NCI-H1417 treated with DMSO at 0.1 percent for 48 hours (cell line): ENCODE results near the gene RREB1.
"Not testable (repeated sequence)": the region's sequence is repeated elsewhere in the genome, so short reads cannot be mapped to it uniquely, and the experiment has no call there.

Experiments
- DNase-seq: peaks from one replicate; lab custom pipeline; 2025; lab: John Stamatoyannopoulos, UW

The RREB1 gene

DNA sequence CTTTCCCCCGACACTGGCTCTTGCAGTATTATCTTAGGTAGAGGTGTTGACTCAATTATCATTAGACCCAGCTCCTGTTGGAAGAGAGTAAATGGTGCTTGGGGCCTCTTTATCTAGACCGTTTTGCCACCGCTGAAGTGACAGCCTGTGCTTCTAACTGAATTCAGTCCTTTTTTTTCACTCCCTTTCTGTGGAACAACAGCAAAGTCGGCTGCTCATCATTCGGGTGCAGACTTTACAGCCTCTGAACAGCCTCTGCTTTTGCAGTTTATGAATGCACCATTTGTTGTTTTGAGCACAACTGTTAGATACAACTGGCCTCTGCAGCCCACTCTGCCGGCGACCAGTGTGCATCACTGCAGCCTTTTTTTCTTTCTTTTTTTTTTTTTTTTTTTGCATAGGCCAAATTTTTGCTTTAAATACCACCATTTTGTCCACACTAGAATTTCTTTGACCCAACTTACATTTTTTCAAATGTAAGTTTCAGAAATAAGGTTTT, 35.8 kb downstream of the RREB1 start:
- DNase-seq: no peak

DNA sequence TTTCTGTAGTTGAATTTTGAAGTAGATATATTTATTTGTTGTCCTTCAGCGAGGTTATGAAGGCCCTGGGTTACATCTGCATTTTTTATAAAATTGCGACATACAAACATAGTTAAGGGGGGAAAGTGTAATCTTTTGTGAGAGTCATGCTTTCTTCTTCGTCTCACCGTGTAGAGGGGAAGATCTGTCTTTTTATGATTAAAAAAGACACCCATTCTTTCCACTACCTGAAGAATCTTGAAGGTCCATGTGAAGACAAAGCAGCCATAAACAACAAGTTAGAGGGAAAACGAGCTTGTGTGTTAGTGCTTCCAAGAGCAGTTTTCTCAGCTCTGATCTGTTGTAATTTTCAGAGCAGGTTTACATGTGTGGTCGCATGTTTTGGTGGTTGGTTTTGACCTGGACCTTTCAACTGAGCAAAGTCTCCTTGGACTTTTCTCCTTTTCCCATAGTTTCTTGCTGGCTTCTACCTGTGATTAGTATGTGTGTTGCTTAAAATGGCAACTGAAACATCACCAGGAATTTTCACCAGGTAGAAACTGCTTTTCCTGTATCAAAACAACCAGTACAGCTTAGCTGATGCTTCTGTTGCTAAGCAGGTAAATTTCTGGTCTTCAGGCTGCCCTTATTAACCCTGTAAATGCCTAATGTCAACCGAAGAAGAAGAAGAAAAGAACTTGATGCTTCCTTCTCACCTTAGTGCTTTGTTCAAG, 37.3 kb downstream of the RREB1 start:
- DNase-seq: no peak

DNA sequence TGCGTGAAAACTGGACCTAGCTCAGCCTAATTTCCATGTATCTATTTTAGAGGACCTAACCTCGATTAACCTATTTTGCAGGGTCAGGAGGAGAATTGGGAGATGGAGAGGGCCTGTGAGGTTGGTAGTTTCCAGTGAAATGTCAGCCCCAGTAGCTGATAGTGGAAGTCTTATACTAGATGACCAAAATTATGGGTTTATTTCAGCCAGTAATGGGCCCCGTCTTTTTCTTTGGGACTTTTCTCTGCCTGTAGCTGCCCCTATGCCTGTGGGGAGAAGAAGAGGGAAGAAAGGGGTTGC, 37.8 kb downstream of the RREB1 start:
- DNase-seq: no peak

DNA sequence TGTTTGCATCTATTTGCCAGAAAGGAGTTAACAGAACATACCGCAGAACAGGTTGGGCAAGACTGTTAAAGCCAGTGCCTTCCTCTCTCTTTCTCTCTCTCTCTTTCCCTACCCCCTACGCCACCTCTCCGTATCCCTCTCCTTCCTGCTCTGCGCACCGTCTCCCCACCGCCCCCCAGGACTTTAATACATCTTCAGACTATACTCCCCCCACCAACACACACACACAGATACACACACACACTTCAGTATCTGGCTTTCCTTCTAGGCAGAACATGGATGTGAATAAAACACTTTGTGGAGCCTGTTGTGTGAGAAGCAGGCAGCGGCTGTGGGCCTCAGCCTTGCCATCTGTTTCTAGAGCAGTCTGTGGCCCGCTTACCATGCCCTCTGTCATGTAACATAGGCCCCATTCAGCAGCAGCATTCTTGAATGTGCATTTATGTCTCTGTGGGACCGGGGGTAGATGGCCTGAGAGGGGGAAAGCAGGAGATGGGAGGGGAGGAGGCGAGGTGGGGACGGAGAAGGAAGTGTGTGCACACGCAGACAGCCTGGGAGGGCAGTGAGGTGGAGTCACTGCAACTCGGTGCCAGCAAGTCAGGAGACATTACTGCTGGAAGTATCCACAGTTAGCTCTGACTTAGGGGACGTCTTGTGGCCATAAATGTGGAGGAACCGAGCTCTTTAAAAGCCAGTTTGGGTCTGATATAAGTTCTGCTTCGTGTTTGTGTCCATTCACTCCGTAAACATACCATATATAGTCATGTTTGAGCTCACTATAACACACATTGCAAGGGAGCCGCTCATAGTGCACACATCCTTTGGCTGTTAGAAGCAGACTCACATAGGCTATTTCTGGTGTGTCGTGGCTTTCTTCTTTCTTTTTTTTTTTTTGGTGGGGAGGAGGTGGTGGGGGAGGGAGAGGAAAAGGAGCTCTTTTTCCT, 38.4 kb downstream of the RREB1 start:
- no peak for DNase-seq

DNA sequence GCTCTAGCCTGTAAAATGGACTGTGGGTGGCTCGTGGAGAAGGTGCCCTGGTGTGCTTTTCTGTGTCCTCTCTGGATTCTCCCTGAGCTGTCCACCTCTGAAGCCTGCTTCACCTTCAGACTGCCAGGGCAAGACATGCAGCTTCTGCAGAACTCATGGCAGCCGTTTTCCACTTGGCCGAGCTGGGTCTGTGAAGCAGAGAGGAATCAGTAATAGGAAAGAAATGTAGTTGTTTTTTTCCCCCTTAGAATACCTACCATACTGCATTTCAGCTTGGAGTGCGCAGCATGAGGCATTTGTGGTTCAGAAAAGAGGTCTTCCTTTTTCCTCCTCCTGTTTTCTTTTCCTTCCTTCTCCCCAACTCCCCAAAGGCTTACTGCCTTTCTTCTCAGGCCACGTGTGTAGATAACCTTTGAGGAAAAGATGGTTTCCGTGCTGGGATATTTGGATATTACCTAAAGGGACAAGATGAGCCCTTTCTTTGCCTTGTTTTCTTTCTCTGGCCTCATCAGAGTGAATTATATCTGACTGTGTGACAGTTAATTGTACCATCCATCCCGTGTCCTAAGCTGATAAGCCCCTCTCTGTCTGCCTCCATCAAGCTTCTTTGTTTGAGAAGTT, 39.4 kb downstream of the RREB1 start:
- no peak for DNase-seq

DNA sequence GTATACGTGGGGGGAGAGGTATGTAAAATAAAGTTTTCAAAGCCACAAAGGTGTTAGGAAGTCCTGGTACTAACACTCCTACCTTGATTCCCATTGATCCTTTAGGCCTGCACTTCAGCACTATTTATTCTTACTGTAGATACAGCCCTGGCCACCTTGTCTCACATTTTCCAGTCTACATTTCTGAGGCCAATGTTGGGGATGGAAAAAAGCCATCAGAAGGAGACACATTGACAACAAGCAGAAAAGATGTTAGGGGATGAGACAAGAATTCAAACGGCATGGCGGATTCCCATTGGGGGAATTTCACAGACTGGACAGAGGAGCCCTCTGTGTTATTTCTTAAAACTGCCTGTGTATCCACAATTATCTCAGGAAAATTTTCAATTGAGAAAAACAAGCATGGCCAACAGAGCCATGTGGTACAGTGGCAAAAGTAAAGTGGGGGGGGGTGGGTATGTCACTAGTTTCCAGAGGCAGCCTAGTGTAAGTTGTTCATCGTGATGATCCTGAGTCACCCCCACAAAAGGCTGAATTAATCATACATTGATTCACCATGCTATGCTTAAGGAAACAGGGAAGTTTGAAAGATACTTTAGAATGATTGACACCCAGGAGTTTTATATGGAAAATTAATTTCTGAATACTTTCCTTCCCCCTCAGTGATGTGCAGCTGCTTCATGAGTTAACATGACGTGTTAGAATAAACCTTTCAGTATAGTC, 40.5 kb downstream of the RREB1 start:
- DNase-seq: no peak

DNA sequence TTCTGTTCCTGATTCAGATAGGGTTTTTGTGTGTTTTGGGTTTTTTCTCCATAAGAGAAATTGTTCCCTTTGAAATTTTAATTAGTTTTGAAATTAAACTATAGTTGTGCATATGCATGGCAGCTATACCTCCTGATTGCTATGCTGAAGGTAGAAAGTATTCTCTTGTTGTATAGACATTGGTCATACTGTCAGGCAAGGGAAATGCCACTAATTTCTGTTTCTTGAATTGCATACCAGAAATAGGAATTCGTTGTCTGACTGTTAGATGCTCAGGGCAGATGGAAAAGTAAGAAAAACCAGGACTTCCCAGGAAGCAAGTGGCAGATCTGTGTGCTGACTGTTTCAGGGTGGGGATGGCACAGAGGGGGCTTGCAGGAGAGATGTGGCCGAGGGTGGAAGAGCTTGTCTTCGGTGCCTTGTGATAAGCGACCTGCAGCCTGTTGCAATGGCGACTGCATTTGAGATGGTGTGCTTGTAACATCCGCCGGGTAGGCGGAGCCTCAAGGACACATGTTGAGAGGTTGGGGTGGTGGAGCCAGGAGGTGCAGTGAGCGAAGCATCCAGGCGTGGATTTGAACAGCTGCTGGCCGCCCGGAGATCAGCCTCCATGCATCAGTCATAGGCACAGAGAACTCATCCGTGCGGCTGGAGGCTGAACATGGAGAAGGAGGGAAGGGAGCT, 42.8 kb downstream of the RREB1 start:
- DNase-seq: no peak

DNA sequence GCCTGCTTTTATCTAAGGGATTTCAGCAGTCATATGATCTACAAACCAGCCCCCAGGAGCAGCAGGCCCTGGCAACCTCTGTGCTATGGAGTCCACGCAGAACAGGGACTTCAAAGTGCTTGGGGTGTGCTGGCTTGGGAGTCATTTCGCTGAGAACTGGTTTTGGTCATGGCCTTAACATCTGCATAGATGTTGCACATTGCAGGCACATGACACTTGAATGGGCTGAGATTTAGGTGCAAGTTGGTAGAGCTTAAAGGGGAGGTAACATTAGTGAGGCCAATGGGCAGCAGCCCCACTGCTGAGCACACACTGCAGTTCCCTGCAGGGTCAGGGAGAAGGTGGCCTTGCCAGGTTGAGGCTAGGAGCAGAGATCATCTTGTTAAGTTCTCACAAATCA, 43.6 kb downstream of the RREB1 start:
- no peak for DNase-seq

DNA sequence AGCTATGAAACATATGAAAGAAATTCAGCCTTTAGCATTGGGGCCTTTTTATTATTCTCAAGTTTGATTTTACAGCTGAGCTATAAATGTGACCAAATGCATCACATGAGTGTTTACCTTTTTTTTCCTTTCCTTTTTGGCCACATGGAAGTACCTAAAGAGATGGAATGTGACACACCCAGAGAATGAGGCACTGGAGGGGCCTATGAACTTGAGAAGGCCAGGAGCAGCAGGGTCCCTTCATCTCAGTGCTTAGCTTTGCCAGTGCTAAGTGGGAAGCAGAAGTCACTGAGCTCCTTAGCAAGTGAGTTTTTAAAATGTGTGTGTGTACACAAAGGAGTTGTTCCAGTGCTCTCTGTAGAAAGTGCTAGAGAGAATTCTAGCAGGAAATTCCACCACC, 44.7 kb downstream of the RREB1 start:
- no peak for DNase-seq

DNA sequence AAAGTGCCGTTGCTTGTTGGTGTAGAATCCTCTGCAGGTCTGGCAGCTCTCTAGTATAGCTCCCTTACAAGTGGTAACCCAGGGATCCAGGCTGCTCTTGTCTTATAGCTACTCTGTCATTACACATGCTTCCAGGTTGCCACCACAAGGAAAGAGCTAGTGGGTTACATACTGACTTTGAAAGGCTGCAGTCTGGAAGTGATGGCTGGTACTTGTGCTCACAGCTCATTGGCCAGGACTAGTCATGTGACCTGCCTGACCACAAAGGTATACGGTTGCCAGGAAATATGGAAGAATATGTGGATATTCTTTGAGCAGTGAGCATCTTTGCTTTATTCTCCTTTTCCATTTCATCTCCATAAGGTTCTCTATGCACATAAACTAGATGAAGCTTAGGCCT, 46.0 kb downstream of the RREB1 start:
- no peak for DNase-seq

DNA sequence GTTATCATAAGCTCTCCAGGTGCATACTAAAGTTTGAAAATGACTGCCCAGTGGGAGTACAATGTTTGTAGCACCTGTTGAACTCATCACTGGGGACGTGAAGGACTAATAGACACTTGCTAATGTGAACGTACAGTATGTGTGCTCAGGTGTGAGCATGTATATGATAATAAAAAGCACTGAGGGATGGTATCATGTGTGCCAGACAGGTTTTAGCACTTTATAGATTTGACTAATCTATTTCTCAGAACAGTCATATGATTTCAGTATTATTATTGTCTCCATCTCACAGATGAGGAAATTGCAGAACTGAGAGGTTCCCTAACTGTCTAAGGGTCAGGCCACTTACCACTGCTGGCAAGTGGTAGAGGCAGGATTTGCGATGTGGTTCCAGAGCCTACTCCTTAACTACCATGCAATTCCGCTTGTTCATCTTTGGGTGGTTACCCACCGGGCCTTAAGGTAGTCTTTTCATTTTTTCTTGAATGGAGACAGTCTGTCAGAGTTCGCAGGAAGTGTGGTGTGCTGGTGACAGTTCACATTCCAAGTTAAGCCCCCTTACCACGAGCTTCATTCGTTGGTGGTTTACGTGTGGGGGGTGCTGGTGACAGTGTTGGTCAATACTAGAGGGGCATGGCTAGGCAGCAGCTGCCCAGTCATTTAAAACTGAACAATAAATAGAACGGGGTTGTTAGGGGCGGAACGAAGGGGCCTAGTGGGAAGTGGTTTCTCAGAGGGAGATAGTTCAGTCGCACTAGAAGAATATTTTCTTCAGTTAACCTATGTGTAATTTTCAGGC, 46.8 kb downstream of the RREB1 start:
- DNase-seq: no peak

DNA sequence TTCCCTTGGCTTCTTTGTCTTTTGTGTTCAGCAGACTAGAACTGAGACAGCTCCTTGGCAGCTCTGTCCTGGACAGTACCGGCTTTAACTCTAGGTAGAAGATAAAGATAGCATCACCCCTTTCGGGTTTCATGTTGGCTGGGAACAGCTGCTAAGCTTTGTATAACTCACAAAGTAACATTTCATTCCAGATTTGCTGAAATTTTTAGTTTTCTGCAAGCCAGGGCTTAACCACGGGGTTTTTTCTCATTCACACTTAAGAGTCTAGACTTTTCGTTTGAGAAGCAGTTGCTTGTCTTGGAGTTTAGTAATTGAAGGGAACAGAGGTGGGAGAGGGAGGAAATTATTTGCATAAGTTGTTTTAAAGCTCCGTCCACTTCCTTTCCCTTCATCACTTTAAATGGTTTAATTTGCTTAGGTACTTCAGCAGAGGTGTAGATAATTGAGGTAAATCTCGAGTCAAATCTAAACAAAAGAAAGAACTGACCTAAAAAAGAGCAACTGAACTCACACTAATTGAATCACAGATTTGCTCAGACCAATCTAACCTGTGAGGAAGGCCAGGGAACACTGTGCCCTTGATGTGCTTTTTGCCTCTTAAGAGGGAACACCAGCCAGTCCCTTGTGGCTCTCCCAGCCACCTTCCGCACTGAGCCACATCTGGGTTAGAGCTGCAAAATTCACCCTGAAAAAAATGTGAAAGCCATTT, 48.3 kb downstream of the RREB1 start:
- no peak for DNase-seq

DNA sequence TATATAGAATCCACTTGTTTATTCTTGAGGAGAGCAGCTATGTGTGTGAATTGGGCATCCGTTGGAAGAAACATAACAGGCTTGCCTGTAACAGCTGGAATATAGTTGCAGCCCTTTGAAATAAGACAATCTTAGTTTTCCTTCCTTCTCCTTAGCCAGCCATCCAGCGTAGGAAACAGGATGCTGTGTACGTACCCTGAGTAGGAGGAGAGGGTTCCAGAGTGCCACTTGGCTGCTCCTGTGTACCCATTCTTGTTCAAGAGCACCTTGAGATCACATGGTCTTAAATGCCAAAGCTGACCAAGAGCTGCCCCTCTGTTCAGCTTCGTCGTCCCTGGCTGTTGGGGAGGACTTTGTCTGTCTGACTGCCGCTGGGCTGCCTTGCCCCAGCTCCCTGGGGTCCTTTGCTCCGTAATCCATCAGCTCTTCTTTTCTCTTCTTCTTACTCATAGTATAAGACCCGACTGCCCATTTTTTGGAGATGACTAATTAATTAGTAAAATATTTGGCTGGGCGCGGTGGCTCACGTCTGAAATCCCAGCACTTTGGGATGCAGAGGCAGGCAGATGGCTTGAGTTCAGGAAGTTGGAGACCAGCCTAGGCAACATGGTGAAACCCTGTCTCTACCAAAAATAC, 49.0 kb downstream of the RREB1 start:
- no peak for DNase-seq

DNA sequence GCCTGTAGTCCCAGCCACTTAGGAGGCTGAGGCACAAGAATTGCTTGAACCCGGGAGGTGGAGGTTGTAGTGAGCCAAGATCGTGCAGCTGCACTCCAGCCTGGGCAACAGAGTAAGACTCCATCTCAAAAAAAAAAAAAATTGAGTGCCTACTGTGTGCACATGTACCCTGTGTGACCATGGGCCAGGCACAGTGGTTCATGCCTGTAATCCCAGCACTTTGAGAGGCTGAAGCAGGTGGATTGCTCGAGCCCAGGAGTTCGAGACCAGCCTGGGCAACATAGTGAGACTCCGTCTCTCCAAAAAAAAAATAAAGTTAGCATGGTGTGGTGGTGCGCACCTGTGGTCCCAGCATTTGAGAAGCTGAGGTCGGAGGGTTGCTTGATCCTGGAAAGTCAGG, 49.5 kb downstream of the RREB1 start:
- not testable (repeated sequence) for DNase-seq

DNA sequence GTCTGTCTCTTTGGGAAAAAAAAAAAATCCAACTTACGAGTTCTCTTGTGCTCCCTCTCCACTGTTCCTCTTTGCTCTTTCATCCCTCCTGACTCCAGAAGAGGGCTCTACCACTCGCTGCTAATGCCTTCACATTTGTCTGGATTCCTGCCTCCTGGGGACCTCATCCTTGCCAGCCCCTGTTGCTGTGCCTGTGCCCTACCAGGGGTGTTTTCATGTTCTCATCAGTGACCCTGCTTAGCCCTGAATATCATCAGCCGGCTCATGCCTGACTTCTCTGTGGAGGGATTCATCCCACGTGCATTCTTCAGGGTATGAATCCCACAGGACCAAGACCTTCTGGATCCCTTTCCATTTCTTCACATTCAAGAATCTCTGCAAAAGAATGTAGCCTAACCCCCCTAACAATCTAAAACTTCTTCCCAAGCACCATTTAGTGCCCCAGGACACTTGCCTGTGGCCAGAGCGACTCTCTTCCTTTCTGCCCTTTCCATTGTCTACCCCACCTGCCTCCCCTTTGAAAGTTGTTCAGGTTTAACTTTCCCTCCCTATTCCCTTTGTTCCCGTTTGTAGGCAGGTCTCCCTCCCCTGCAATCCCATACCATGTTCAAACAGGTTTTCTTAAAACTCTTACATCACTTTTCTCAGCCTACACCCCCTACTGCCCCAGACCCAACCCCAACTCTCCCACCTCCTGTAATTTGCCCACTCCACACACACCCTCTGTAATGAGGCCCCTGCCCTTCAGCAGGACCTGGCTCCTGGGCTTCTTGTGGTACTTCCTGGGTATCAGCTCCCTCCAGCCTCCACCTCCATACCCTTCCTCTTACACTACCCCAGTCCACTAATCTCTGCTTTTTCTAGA, 50.2 kb downstream of the RREB1 start:
- DNase-seq: no peak

DNA sequence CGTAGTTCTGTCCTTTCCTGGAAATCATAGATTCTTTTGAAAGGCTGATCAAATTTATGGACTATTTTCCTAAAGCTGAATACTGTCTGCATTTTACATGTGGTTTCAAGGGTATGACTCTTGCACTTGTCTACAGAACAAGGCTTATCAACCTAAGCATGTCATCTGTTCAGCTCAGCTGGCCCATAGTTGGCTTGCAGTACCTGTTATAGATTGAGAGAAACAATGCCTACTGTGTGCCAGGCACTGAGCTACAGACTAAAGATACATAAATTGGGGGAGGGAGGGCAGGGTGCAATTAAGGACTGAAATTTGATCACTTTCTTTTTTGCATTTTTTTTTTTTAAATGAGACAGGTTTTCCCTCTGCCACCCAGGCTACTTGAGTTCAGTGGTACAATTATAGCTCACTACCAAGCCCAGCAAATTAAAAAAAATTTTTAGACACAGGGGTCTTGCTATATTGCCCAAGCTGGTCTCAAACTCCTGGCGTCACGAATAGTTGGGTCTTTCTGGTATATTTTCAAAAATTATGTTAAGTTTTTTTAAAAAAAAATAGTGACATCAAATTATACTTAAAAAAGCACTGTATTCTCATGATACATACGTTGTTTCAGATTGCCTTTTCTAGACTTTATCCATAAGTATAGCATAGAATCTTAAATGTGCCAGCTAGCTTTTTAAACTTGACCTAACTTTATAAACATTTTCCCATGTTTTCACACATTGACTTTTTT, 52.2 kb downstream of the RREB1 start:
- DNase-seq: no peak

DNA sequence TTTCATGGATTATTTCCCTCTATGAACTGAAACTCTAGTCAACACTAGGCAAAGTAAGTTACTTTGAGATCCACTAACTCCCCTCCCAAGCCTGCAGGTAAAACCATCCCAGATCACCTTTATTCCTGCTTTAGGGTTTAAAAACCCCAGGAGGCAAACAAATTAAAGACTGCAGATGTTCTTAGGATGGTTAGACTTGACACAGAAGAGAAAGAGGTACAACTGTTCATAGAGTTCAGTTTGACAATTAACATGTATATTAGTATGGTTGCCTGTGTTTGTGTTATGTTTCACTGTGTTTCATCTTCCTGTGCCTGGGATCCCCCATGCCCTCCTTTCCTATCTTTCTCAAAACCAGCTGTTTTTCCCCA, 53.5 kb downstream of the RREB1 start:
- no peak for DNase-seq

DNA sequence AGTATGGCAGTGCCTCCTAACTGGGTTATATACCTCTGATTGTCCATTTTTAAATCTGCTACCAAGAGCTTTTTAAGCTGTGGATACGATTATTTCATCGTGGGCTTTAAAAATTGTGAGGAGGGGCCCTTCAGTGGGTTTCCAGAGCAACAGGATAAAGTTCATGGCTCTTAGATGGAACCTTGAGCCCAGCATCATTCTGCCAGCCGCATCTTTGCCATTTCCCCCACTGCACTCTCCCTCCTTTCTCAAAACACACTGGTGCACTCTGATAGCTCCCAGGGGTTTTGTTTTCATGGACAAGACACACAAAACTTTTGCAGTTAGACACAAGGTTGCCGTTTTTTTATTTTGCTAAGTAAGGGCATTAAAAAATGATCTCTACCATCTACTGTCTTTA, 54.1 kb downstream of the RREB1 start:
- no peak for DNase-seq
